Activated T-helper 17 cell treated with anti-CD3 and anti-CD28 coated beads, Interleukin-2, amount 50 U/mL, for 72 hours (primary cell): Measurements from ENCODE around the gene P2RX2. TPM values are rescaled to one million over a fixed set of nuclear protein-coding genes. Genes with fewer than 3 reads are reported as not detected.
A peak's percentile ranks its signal among the peaks of the same experiment; 100 is the strongest.

ENCODE experiments used
- ATAC-seq: fragments of 150-1000 bp; cut with Tn5 transposase; replicated peaks from 2 replicates; pipeline ENCODE4 v1.10.0; 2021; ENCODE audit warnings: mild to moderate bottlenecking, moderate library complexity
- H3K27ac Mint-ChIP-seq: one replicate; pipeline ENCODE4 v1.8.0; 2022; ENCODE audit warnings: mixed read lengths
- H3K27me3 Mint-ChIP-seq: one replicate; pipeline ENCODE4 v1.8.0; 2022; ENCODE audit warnings: mixed read lengths
- H3K36me3 Mint-ChIP-seq: one replicate; pipeline ENCODE4 v1.8.0; 2022; ENCODE audit warnings: low read depth, mild to moderate bottlenecking, mixed read lengths
- H3K4me1 Mint-ChIP-seq: one replicate; pipeline ENCODE4 v1.8.0; 2022; ENCODE audit warnings: mixed read lengths
- H3K4me3 Mint-ChIP-seq: one replicate; pipeline ENCODE4 v1.8.0; 2022; ENCODE audit warnings: mild to moderate bottlenecking, mixed read lengths
- H3K9me3 Mint-ChIP-seq: one replicate; pipeline ENCODE4 v1.8.0; 2022; ENCODE audit warnings: mixed read lengths
- total RNA-seq, 2 donors: library from RNA; stranded (reverse); gene quantifications; one replicate each; pipeline ENCODE4 v1.2.3, GENCODE V29; 2022

P2RX2 gene
- total RNA-seq, result not detected

- H3K4me1 Mint-ChIP-seq, result peaks cover 15% of the 10 kb centered on the region
- H3K4me3 Mint-ChIP-seq, result peak within 1 kb of the TSS; percentile 29
- peaks cover 17% of the 10 kb centered on the region for H3K27me3 Mint-ChIP-seq
- H3K9me3 Mint-ChIP-seq, result no peaks in the 10 kb centered on the region
- no peak for ATAC-seq
- H3K27ac Mint-ChIP-seq, result no peak within 1 kb of the TSS
- peaks cover 9% of the 10 kb centered on the region for H3K36me3 Mint-ChIP-seq
Observed at GRCh38 chr12:132618683-132619043, at the start of gene P2RX2. Gene P2RX2, plus strand, starts transcription at chr12:132618776. Its CDS starts 41 bp downstream, at chr12:132618817.

- Mint-ChIP-seq H3K4me3 (no peak overlapping the region), H3K27me3 (no peaks in the 10 kb centered on the region), H3K9me3 (no peaks in the 10 kb centered on the region), H3K4me1 (no peaks in the 10 kb centered on the region), H3K36me3 (peaks cover 5% of the 10 kb centered on the region), H3K27ac (no peak overlapping the region)
- ATAC-seq, result no peak
Observed at GRCh38 chr12:132568826-132569480, 49.6 kb upstream of the P2RX2 start.

- no peaks in the 10 kb centered on the region for H3K4me1 Mint-ChIP-seq
- no peaks in the 10 kb centered on the region for H3K9me3 Mint-ChIP-seq
- H3K27me3 Mint-ChIP-seq, result no peaks in the 10 kb centered on the region
- peaks cover 7% of the 10 kb centered on the region for H3K36me3 Mint-ChIP-seq
- no peak for ATAC-seq
- no peak overlapping the region for H3K27ac Mint-ChIP-seq
- H3K4me3 Mint-ChIP-seq, result no peak overlapping the region
Observed at GRCh38 chr12:132569856-132570480, 48.6 kb upstream of the P2RX2 start.

- no peaks in the 10 kb centered on the region for H3K27me3 Mint-ChIP-seq
- no peak for ATAC-seq
- H3K4me1 Mint-ChIP-seq, result no peaks in the 10 kb centered on the region
- H3K27ac Mint-ChIP-seq, result no peak overlapping the region
- no peaks in the 10 kb centered on the region for H3K9me3 Mint-ChIP-seq
- no peak overlapping the region for H3K4me3 Mint-ChIP-seq
- H3K36me3 Mint-ChIP-seq, result peaks cover 14% of the 10 kb centered on the region
Observed at GRCh38 chr12:132570635-132571034, 47.9 kb upstream of the P2RX2 start.

- H3K36me3 Mint-ChIP-seq, result peaks cover 13% of the 10 kb centered on the region
- H3K27ac Mint-ChIP-seq, result no peak overlapping the region
- H3K4me1 Mint-ChIP-seq, result no peaks in the 10 kb centered on the region
- H3K9me3 Mint-ChIP-seq, result no peaks in the 10 kb centered on the region
- no peak for ATAC-seq
- H3K27me3 Mint-ChIP-seq, result no peaks in the 10 kb centered on the region
- H3K4me3 Mint-ChIP-seq, result no peak overlapping the region
Observed at GRCh38 chr12:132571051-132571450, 47.5 kb upstream of the P2RX2 start.

- no peak for ATAC-seq
- Mint-ChIP-seq H3K27me3 (no peaks in the 10 kb centered on the region), H3K27ac (no peak overlapping the region), H3K4me1 (no peaks in the 10 kb centered on the region), H3K4me3 (no peak overlapping the region), H3K36me3 (peaks cover 10% of the 10 kb centered on the region), H3K9me3 (no peaks in the 10 kb centered on the region)
Observed at GRCh38 chr12:132571598-132571997, 47.0 kb upstream of the P2RX2 start.

- ATAC-seq, result no peak
- no peaks in the 10 kb centered on the region for H3K9me3 Mint-ChIP-seq
Observed at GRCh38 chr12:132572106-132572505, 46.5 kb upstream of the P2RX2 start.

GRCh38 chr12:132572801-132573760, 45.5 kb upstream of the P2RX2 start:
- H3K4me1 Mint-ChIP-seq, result no peaks in the 10 kb centered on the region
- peaks cover 14% of the 10 kb centered on the region for H3K36me3 Mint-ChIP-seq
- no peaks in the 10 kb centered on the region for H3K9me3 Mint-ChIP-seq
- no peak overlapping the region for H3K4me3 Mint-ChIP-seq
- H3K27ac Mint-ChIP-seq, result no peak overlapping the region
- H3K27me3 Mint-ChIP-seq, result no peaks in the 10 kb centered on the region
- ATAC-seq, result no peak

More at GRCh38 chr12:132572106-132572505, 46.5 kb upstream of the P2RX2 start:
- Mint-ChIP-seq H3K4me1 (no peaks in the 10 kb centered on the region), H3K4me3 (no peak overlapping the region), H3K27me3 (no peaks in the 10 kb centered on the region), H3K27ac (no peak overlapping the region), H3K36me3 (peaks cover 10% of the 10 kb centered on the region)

GRCh38 chr12:132574271-132574996, 44.1 kb upstream of the P2RX2 start:
- Mint-ChIP-seq H3K36me3 (peaks cover 15% of the 10 kb centered on the region), H3K9me3 (no peaks in the 10 kb centered on the region), H3K4me3 (no peak overlapping the region), H3K4me1 (no peaks in the 10 kb centered on the region), H3K27ac (no peak overlapping the region), H3K27me3 (no peaks in the 10 kb centered on the region)
- no peak for ATAC-seq

GRCh38 chr12:132575661-132576060, 42.9 kb upstream of the P2RX2 start:
- peaks cover 20% of the 10 kb centered on the region for H3K36me3 Mint-ChIP-seq
- ATAC-seq, result no peak
- H3K9me3 Mint-ChIP-seq, result no peaks in the 10 kb centered on the region
- no peak overlapping the region for H3K27ac Mint-ChIP-seq
- H3K4me1 Mint-ChIP-seq, result no peaks in the 10 kb centered on the region
- no peak overlapping the region for H3K4me3 Mint-ChIP-seq
- no peaks in the 10 kb centered on the region for H3K27me3 Mint-ChIP-seq

- H3K36me3 Mint-ChIP-seq, result peaks cover 20% of the 10 kb centered on the region
- H3K4me1 Mint-ChIP-seq, result no peaks in the 10 kb centered on the region
Observed at GRCh38 chr12:132576701-132577100, 41.9 kb upstream of the P2RX2 start.

GRCh38 chr12:132577191-132577920, 41.2 kb upstream of the P2RX2 start:
- H3K27me3 Mint-ChIP-seq, result no peaks in the 10 kb centered on the region
- no peak overlapping the region for H3K27ac Mint-ChIP-seq
- no peak overlapping the region for H3K4me3 Mint-ChIP-seq

More at GRCh38 chr12:132576701-132577100, 41.9 kb upstream of the P2RX2 start:
- no peak for ATAC-seq
- Mint-ChIP-seq H3K27me3 (no peaks in the 10 kb centered on the region), H3K4me3 (no peak overlapping the region), H3K9me3 (no peaks in the 10 kb centered on the region), H3K27ac (no peak overlapping the region)

GRCh38 chr12:132578118-132578517, 40.5 kb upstream of the P2RX2 start:
- Mint-ChIP-seq H3K36me3 (peaks cover 20% of the 10 kb centered on the region), H3K9me3 (no peaks in the 10 kb centered on the region)

More at GRCh38 chr12:132577191-132577920, 41.2 kb upstream of the P2RX2 start:
- no peaks in the 10 kb centered on the region for H3K4me1 Mint-ChIP-seq
- no peak for ATAC-seq
- H3K9me3 Mint-ChIP-seq, result no peaks in the 10 kb centered on the region
- H3K36me3 Mint-ChIP-seq, result peaks cover 20% of the 10 kb centered on the region

More at GRCh38 chr12:132578118-132578517, 40.5 kb upstream of the P2RX2 start:
- no peak for ATAC-seq
- Mint-ChIP-seq H3K4me3 (no peak overlapping the region), H3K27me3 (no peaks in the 10 kb centered on the region), H3K4me1 (no peaks in the 10 kb centered on the region), H3K27ac (no peak overlapping the region)
